GM18861 (cell line): ENCODE data around the gene PEDS1.
"Not testable (repeated sequence)": the region's sequence is repeated elsewhere in the genome, so short reads cannot be mapped to it uniquely, and the experiment has no call there.

Experiments
- ATAC-seq: cut with Tn5 transposase; IDR thresholded peaks from one replicate; pipeline ENCODE4 v1.9.1; 2021; ENCODE audit not compliant: unreplicated experiment

PEDS1 gene

GRCh38 chr20:50136822-50137599, 16.5 kb downstream of the PEDS1 start:
- no peak for ATAC-seq

GRCh38 chr20:50135157-50135556, 18.4 kb downstream of the PEDS1 start:
- not testable (repeated sequence) for ATAC-seq

GRCh38 chr20:50133474-50134217, 19.9 kb downstream of the PEDS1 start:
- ATAC-seq = no peak

GRCh38 chr20:50133041-50133440, 20.5 kb downstream of the PEDS1 start:
- no peak for ATAC-seq

GRCh38 chr20:50130995-50131394, 22.5 kb downstream of the PEDS1 start:
- ATAC-seq = no peak

GRCh38 chr20:50130356-50130723, 23.2 kb downstream of the PEDS1 start:
- no peak for ATAC-seq

- no peak for ATAC-seq
Measured at GRCh38 chr20:50129662-50130355, 23.7 kb downstream of the PEDS1 start.

GRCh38 chr20:50128520-50128905, 25.0 kb downstream of the PEDS1 start:
- ATAC-seq = no peak

- no peak for ATAC-seq
Measured at GRCh38 chr20:50127587-50128519, 25.7 kb downstream of the PEDS1 start.

- no peak for ATAC-seq
Measured at GRCh38 chr20:50126662-50127061, 26.9 kb downstream of the PEDS1 start.

GRCh38 chr20:50125279-50125678, 28.2 kb downstream of the PEDS1 start:
- no peak for ATAC-seq

GRCh38 chr20:50124496-50124895, 29.0 kb downstream of the PEDS1 start:
- no peak for ATAC-seq

GRCh38 chr20:50123418-50123817, 30.1 kb downstream of the PEDS1 start:
- no peak for ATAC-seq

GRCh38 chr20:50122763-50123162, 30.8 kb downstream of the PEDS1 start:
- ATAC-seq = no peak

- no peak for ATAC-seq
Measured at GRCh38 chr20:50121858-50122271, 31.7 kb downstream of the PEDS1 start.

GRCh38 chr20:50120935-50121693, 32.4 kb downstream of the PEDS1 start:
- no peak for ATAC-seq

- ATAC-seq = no peak
Measured at GRCh38 chr20:50118203-50118602, 35.3 kb downstream of the PEDS1 start.

- no peak for ATAC-seq
Measured at GRCh38 chr20:50116368-50116999, 37.0 kb downstream of the PEDS1 start.

GRCh38 chr20:50115591-50116367, 37.7 kb downstream of the PEDS1 start:
- peak; percentile 71 for ATAC-seq
